Astrocyte of the cerebellum (primary cell): Measurements from ENCODE around the gene GET3.

Source experiments
- DNase-seq: peaks from one replicate; pipeline ENCODE4 v3.0.0-alpha.2; 2011; ENCODE audit warnings: low read depth
- H3K4me3 ChIP-seq: 2 replicates; pipeline ENCODE4 v1.5.1; 2011; ENCODE audit warnings: mild to moderate bottlenecking, low read depth, low read length, moderate library complexity
- in situ Hi-C: cut with HindIII; loops from 2 replicates; pipeline ENCODE4 v1.10.0; 2017; ENCODE audit warnings: low sequenced_read_pairs
- TF ChIP-seq, protein P1 (sequence below): IDR thresholded peaks from 2 replicates; pipeline ENCODE4 v1.5.1; 2012; ENCODE audit warnings: low read length, low read depth, moderate library complexity, mild to moderate bottlenecking; ENCODE audit errors: missing control alignments

GET3 gene

GRCh38 chr19:12791345-12792050 is 54.2 kb downstream of the GET3 start, which contains the start of gene JUNB:
JUNB (plus strand) TSS chr19:12791486; CDS start chr19:12791772, 286 bp downstream.
- in situ Hi-C loops, result no loop called here
- TF ChIP-seq, protein P1, sequence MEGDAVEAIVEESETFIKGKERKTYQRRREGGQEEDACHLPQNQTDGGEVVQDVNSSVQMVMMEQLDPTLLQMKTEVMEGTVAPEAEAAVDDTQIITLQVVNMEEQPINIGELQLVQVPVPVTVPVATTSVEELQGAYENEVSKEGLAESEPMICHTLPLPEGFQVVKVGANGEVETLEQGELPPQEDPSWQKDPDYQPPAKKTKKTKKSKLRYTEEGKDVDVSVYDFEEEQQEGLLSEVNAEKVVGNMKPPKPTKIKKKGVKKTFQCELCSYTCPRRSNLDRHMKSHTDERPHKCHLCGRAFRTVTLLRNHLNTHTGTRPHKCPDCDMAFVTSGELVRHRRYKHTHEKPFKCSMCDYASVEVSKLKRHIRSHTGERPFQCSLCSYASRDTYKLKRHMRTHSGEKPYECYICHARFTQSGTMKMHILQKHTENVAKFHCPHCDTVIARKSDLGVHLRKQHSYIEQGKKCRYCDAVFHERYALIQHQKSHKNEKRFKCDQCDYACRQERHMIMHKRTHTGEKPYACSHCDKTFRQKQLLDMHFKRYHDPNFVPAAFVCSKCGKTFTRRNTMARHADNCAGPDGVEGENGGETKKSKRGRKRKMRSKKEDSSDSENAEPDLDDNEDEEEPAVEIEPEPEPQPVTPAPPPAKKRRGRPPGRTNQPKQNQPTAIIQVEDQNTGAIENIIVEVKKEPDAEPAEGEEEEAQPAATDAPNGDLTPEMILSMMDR, result peak; percentile 9
- DNase-seq, result peak; percentile 93
- H3K4me3 ChIP-seq, result peak within 1 kb of the TSS; percentile 96

- in situ Hi-C loops, result no loop called here
- TF ChIP-seq, protein P1, result no peak
- peak overlapping the region; percentile 96 for H3K4me3 ChIP-seq
- no peak for DNase-seq
Measured at GRCh38 chr19:12792051-12792852, 55.0 kb downstream of the GET3 start.

DNA sequence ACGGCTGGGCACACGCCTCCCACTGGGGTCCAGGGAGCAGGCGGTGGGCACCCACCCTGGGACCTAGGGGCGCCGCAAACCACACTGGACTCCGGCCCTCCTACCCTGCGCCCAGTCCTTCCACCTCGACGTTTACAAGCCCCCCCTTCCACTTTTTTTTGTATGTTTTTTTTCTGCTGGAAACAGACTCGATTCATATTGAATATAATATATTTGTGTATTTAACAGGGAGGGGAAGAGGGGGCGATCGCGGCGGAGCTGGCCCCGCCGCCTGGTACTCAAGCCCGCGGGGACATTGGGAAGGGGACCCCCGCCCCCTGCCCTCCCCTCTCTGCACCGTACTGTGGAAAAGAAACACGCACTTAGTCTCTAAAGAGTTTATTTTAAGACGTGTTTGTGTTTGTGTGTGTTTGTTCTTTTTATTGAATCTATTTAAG is 55.6 kb downstream of the GET3 start:
- TF ChIP-seq, protein P1, result no peak
- in situ Hi-C loops, result no loop called here
- DNase-seq, result no peak

GRCh38 chr19:12793290-12794195 is 56.2 kb downstream of the GET3 start:
- DNase-seq, result peak; percentile 87
- TF ChIP-seq, protein P1, result no peak
- in situ Hi-C loops, result no loop called here
- peak overlapping the region; percentile 96 for H3K4me3 ChIP-seq

More for the DNA sequence above, 55.6 kb downstream of the GET3 start:
- peak overlapping the region; percentile 96 for H3K4me3 ChIP-seq

DNA sequence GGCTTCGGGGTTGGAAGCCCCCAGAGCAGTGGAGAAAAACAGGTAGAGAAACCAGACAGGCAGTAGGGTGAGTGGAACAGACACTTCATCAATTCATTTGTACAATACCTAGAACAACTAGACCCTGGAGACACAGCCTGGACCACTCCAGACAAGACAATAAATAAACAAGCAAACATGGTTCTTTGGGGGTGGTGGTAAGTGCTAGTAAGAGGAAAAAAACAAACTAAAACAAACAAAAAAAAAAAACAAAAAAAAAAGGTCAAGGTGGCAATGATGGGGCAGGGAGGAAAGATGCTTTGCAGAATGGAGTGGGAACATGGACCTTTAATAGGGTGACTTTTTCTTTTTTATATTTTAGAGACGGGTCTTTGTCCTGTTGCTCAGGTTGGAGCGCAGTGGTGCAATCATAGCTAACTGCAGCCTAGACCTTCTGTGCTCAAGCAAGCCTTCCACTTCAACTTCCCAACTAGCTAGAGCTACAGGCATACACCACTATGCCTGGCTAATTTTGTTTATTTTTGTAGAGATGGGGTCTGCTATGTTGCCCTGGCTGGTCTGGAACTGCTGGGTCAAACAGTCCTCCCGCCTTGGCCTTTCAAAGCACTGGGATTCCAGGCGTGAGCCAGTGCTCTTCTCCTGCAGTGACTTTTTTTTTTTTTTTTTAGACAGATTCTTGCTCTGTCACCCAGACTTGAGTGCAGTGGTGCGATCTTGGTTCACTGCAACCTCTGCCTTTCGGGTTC is 57.1 kb downstream of the GET3 start:
- TF ChIP-seq, protein P1, result no peak
- peak overlapping the region; percentile 96 for H3K4me3 ChIP-seq
- DNase-seq, result no peak
- in situ Hi-C loops, result no loop called here
